GM03348 (cell line): ENCODE results near the gene EDAR.

ENCODE experiments used
- DNase-seq: peaks from one replicate; pipeline ENCODE4 v3.0.0; 2012; ENCODE audit warnings: low spot score

The EDAR gene

DNA sequence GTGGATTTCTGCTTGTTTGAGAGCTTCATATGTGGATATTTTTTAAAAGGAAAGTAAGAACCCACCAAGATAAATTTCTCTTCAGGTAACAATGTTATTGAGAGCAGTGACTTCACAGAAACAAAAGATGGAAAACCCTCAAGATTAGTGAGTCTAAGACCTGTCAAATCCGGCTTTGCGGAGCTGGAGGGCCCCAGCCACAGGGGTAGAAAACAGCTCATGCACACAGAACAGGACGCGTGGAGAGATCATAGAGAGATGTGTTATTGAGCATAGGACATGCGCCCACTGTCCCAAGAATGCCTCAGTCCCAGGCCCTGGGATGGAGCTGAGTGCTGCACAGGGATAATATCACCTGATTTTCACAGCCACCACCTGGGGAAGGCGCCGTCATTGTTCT is 21.3 kb downstream of the EDAR start:
- DNase-seq = no peak

DNA sequence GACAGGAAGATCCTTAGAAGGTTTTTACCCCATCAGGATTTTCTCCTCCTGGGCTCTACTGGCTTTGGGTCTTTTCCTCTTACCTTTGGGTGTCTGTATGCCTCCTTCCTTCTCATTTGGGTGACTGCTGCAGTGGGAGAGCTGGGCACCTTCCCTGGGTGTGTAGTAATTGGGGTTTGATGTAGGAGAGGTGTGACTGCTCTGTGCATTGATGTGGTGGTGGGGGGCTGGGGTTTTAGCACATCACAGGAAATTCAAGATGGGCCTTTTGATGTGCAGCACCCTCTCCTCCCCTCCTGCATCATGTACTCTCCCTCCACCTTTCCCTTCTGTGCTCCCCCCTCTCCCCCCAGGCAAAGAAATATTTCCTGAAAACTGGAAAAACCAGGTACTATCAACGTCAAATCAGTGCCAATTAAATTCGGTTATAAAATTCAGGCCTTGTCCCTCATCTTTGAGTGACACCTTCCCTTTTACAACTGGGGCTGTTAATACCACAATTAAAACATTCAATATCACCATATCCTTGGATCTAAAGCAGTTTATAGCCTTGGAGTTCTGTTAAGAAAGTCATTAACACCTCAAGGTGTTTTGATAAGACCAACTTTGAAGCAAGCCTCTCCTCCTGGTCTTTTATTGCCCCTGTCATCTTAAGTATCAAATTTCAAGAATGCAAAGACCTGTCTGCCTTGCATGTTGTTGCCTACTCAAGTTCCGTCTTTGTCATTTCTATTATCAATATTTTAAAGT is 23.3 kb downstream of the EDAR start:
- DNase-seq = no peak

DNA sequence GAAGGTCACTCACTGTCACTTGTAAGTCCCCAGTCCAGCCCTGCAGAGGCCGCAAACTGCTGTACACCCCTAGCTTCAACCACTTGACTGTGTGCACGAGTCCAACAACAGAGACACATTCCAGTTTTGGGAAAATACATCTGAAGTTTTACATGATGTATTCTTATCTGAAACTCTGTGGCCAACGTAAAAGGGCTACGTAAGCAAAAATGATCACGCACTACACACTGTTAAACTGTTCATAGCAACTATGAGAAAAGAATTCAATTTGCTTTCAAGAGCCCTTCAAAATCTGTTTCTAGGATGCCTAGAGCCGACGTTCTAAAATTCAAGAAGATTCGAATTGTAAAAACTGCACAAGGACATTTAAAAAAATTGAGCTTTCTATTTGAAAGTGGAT is 26.0 kb downstream of the EDAR start:
- DNase-seq = no peak

DNA sequence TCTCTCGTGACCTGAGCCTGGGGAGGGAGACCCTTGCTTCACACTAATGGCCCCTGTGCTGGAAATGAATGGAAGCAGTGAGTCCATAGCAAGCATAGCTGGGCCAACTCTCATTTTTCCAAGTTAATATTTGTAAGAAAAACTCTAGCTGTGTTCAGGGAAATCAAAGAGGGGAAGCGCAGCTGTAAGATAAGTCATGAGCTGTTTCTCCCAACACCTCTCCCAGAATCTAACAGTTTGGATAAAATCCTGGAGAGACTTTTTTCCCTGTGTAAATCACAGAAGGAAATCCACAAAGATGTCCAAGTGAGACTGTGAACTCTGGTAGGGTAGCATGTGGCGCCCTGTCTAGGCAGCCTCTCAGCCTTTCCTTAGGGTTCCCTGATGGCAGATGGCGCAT is 27.2 kb downstream of the EDAR start:
- DNase-seq = no peak

DNA sequence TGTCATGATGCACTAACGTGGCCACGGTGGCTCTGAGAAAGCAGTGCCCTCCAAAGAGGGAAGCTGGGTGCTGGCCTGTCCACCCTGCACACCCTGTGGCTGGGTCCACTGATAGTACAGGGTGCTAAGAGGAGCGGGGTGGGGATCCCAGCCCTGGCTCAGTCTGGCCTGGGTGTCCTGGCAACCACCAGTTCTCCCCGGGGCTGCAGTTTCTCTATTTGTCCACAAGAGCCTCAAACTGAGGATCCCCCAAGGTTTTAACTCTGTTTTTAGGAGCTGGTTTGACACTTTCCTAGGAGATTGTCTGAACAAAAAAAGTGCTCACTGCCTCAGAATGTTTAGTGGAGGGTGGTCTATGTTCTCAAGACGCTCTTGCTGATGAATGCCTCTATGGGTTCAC is 29.0 kb downstream of the EDAR start:
- peak; percentile 31 for DNase-seq

DNA sequence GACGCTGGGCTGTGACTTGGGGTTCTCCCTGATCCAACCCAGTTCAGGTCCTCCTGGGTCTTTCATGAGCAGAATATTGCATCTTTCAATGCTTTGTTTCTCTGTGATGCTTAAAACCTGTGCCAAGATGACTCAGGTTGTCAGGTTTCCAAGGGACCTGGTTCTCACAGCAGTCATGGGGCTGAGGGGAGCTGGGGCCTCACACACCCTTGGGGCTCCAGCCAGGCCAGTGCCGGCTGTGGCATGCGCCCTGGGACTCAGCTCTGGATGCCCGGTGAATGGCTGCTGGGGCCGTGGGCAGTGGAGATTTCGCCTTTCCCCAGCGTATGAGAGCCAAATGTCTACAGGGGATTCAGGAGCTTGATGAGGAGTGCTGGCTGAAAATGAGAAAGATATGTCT is 29.6 kb downstream of the EDAR start:
- DNase-seq = no peak

DNA sequence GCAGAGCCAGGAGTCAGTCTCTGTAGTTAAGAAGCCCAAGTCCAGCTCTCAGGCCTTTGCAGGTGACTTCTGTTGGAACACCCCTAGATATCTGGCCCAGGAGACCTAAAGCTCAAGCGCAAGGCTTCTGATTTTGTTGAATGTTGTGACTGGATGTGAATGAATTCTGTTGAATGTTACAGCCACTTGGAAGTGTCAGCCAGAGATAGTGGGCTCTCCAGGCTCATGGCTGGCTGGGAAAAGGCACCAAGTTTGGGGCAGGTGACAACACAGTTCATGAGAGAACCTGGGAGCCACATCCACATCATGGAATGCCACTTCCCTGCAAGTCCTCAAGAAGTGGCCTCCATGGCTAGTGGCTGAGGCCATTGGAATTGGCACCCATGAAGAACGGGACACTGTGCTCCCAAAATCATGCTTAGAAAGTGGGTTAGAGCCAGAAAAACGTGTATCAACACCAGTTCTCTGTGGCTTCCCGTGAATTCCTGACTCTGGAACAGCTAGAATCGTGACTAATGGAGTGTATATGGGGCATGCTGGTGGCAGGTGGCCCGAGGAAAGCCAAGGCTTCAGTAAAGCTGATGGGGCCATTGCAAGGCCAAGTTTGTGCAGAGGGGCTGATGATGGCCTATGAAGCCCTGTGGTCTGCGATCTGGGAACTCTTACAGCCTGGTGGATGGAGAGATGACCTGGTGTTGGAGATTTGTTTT is 30.2 kb downstream of the EDAR start:
- DNase-seq = no peak

DNA sequence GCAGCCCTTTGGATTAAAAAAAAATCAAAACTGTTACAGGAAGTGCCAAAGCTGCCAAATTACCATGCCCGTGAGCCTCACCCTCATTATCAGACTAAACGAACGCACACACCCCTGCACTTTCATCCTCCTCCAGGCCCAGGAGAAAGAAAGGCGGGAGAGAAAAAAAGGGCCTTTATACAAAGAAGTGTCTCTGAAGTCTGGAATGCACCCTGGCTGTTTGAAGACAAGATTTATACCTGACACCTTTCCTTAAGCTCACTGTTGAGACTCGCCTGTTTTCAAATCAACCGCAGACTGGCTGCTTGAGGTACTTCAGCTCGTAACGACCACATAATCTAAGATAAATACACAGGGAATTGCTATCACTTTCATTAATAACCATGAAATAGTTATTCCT is 31.0 kb downstream of the EDAR start:
- DNase-seq = no peak

DNA sequence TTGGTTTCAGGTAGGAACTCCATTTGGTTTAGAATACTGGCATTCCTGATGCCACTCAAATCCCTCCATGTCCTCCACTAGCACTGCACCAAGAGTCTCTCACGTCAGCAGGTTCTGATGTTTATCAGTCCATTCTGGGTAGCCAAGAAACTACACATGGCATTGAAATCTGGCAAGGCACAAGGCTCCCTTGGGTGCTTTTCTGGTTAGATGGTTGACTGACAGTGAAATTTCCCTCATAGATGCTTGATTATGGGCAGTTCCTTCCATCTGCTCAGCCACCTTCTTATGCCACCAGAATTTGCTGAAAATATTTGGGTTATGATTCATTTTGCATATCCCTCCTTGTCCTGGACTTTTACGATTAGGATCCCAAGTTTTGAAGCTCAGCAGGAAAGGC is 32.6 kb downstream of the EDAR start:
- no peak for DNase-seq

DNA sequence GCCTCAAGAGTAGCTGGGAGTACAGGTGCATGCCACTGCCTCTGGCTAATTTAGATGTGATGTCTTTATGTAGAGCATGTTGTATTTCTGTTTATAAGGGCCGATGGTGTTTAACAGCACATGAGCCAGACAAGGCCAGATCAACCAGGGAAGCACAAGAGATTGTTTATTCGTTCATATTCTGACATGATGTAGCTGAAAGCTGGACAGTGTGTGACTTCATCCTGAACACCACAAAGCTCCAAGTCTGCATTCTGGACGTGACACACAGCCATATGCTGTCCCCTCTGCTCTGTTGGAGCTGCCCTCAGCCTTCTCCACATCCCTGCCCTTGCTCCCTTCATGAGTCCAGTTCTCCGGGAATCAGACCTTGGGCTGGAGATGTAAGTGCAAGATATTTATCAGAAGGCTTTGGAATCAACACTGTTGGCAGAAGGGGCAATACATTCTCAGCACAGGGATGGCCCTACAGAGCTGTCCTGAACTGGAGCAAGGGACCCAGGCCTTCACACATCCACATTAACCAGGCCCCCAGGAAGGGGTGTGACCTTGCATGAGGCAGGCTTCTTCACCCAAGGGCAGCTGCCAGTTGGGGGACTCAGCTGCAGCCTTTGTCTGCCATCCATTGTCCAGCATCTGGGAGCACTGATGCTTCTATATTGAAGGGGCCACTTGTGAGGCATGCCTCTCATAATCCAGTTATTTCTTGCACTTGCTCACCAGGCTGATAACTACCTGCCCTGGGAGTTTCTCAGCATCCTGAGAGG is 38.5 kb downstream of the EDAR start:
- DNase-seq = no peak

DNA sequence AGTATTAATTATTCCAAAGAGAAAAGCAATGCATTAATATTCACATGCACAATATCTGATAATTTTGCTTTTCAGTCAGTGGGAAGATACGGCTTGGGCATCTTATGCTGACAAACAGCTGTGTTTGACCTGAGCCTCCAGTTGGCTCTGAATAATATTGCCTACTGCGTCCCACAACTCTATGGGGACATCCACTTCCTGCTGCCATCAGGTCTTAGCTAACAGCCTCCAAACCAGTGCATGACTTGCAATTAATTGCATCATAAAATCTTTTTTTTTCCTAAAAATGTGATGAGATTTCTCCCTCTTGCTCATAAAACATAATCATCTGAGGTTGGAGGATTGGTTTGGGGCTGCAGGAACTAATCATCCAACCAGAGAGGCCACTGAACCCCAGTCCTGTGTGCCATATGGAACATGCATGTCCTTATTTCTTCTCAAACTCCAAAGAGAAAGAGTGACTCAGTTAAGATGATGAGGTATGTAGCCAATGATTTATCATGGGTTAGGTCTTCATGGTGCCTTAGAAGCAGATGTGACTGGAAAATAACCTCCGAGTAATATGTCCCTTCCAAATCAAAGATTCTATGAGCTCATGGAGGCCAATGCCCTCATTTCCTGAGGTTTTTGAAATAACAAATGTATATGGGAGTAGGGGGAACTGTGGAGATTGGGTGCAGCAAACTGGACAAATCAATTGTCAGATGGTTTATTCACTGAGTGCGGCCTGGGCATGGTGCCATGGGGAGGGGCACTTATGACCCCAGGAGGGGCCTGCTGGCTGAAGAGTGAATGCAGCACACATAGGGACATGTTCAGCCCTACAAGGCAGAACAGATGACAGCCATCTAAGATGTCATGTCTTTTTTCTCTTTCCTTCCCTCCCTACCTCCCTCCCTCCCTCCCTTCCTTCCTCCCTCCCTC is 39.4 kb downstream of the EDAR start:
- no peak for DNase-seq

DNA sequence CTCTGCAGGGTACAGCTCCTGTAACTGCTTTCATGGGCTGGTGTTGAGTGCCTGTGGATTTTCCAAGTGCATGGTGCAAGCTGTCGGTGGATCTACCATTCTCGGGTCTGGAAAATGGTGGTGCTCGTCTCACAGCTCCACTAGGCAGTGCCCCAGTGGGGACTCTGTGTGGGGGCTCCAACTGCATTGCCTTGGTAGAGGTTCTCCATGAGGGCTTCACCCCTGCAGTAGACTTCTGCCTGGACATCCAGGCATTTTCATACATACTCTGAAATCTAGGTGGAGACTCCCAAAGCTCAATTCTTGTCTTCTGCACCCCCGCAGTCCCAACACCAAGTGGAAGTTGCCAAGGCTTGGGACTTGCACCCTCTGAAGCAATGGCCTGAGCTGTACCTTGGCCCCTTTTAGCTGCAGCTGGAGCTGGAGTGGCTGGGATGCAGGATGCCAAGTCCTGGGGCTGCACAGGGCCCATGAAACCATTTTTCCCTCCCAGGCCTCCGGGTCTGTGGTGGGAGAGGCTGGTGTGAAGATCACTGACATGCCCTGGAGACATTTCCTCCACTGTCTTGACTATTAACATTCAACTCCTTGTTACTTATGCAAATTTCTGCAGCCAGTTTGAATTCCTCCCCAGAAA is 41.6 kb downstream of the EDAR start:
- DNase-seq = no peak

DNA sequence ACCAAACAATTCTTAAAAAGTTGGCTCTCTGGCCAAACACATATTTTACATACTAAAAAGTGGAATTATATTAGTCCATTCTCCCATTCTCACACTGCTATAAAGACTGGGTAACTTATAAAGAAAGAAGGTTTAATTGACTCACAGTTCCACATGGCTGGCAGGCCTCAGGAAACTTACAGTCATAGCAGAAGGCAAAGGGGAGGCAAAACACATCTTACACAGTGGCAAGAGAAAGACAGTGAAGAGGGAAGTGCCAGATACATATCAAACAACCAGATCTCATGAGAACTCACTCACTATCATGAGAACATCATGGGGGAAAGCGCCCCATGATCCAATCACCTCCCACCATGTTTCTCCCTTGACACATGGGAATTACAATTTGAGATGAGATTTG is 42.6 kb downstream of the EDAR start:
- no peak for DNase-seq

DNA sequence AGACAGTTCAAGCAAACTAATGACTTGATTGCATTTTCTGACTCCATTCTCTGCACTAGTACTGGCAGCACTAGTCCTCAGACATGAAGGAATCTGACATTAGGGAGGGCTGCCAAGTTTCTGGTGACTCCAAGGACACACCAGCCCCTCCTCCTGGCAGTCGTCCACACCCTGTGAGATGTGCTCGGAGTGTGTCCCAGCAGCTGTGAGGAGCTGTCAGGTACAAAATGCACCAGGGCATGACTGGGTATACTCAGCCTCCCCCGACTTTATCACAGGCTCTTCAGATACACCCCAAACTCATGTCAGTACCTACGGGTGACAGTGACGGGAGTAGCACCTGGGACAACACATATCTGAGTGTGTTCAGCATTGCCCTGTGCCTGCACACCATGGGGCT is 43.1 kb downstream of the EDAR start:
- no peak for DNase-seq

DNA sequence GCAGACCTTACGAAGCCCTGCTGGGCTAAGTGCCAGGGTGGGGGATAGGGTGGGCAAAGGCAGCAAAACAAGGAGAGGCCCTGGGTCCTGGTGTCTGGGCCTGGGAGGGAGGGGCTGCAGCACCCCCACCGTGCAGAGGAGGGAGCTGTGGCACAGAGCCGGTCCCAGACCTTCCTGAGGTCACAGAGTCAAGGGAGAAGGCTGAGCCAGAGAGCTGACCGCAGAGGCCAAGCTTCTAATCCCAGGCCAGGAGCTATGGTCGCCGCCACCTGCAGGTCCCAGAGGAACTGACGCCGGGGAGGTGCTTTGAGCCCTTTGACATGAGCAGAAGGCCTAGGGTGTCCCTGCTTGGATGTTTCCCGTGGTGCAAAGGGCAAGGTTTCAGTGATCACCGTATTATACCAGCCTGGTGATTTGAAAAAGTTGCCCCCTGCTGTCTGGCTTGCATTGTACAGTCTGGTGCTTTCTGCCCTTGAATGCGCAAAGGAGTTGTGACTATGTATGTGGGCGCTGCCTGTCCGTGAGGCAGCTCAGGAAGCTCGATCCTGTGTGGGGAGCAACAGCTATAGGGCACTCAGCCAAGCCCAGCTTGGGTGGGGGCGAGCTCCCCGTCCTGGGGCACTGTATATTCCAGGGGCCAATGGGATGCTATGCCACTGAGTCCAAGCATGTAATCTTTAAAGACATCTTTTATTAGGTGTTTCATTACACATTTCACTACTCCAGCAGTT is 44.3 kb downstream of the EDAR start:
- no peak for DNase-seq

DNA sequence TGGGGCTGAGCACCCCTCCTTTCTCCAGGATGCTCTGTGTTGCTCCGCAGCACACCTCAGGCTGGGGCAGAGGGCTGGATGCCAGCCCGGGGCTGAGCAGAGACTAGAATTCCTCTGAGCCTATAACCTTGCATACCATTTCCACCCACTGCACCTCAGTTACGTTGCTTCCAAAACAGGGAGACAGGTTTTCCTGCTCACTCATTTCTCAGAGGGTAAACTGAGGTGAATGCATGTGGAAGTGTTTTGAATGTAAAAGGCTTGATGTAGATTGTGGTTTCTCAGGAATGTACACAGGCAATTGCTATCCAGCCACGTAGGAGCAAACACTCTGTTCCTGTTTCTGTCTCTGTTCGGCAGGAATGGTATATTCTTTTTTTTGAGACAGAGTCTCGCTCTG is 45.3 kb downstream of the EDAR start:
- DNase-seq = no peak

DNA sequence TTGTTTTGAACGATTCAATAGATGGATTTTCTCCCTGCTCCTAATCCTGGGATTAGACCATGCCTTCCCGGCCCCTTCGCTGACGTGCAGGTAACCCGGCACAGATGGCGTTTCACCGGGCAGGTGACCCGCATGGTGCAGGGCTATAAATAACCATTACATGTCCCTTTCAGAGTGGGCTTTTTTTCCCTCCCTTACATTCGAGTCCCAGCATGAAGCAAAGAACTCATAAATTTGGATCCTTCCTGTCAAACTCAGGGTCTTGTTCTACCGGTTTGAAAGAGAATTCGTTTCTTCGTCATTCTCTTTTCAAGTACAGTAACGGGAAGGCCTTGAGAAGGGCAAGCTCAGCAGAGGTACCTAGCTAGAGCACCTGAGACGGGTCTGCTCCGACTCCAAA is 46.1 kb downstream of the EDAR start:
- DNase-seq = no peak

DNA sequence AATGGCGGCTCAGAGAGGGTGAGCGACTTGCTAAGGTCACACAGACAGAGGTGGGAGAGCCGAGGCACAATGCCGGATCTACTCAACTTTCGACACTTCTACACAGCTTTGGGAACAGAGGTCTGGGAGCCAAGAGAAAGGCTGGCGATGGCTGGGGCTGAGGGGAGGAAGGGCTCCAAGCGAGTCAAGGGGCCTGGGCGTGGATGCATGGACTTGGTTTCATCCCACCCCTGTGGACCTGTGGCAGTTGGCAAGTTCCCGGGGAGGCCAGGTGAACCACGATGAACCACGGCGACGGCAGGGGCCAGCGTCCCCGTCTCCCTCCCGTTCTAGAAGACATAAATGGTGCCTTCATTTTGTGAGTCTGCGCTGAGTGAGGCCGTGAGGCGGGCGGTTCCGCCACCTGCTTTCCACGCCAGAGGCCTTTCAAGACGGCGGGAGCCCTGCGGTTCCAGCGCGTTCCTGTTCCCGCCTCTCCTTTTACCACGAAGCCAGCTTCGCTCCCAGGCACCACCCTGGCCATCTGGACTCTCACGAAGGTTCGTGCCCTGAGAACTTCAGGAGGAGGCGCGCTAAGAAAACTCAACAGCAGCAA is 46.7 kb downstream of the EDAR start:
- DNase-seq = no peak

DNA sequence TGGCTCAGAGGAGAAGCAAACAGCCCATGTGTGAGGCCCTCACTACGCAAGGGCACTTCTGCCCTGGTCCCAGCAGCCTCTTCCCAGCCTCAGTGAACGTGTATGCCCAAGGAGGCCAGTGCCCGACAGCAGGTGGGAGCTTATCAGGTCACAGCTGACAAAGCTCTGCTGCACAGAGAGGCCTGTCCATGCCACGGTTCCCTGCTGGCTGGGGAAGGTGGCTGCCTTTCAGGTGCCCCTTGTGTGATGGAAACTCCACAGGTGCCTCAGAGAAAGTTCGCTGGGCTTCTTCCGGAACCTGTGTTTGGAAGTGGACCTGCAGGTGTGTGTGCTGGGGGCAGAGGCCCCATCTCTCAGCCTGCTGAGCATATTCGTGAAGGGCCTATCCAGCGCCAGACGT is 47.3 kb downstream of the EDAR start:
- no peak for DNase-seq

DNA sequence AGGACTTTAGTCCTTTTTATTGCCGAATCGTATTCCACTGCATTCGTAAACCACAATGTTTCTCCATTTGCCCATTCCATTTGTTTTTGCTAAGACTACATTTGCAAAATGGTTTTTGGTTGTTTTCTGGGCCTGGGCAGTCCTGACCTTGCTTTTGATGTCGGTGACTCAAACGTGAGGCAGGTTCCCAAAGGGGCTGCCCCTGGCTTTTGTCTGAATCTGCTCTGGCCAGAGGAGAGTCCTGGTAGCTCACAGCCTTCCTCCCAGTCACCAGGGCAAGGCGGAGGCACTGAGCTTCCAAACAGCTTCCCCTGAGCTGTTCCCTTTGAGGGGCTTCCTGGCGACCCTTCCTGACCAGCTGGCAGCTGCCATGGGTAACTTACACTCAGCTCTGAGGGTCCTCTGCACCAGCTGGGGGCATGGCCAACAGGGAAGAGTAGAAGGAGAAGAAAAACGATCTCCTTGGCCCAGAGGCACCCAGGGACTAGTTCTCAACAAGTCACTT is 47.8 kb downstream of the EDAR start:
- DNase-seq = no peak
